ENCODE measurements around the gene PDIA5.

The PDIA5 gene

DNA sequence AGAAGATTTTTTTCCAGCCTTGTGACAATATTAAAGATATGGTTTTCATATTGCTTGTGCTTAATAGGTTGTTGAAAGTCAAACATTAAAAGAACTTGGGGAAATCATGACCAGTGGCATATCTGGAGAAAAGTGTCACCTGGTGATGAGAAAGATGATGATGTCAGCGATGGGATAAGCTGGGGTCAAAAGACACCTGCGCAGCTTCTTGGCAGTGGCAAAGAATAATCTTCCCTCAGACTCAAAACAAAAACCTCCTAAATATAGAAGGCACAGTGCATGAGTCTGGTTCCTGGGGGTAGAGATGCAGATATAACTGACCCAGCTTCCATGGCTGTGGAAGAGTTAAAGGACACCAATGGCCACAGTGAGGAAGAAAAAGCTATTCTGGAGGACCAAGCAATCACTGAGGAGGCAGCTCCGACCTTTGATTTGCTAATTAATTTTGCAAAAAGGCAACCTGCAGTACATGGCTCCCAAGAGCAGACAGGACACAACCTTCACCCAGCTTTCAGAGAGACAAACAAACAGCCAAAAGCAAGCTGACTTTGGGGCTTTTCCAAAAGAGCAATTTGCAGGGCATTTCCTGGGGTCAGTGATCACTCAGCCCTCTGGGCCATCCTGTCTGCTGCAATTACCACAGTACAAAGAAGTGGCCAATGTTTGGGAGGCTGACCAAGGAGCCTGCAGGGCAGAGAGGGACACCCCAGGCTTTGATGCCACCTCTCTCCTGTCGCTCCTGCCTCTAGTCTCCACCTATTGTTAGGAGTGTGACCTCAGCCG is 21.7 kb upstream of the PDIA5 start:
- no peak for DNase-seq

DNA sequence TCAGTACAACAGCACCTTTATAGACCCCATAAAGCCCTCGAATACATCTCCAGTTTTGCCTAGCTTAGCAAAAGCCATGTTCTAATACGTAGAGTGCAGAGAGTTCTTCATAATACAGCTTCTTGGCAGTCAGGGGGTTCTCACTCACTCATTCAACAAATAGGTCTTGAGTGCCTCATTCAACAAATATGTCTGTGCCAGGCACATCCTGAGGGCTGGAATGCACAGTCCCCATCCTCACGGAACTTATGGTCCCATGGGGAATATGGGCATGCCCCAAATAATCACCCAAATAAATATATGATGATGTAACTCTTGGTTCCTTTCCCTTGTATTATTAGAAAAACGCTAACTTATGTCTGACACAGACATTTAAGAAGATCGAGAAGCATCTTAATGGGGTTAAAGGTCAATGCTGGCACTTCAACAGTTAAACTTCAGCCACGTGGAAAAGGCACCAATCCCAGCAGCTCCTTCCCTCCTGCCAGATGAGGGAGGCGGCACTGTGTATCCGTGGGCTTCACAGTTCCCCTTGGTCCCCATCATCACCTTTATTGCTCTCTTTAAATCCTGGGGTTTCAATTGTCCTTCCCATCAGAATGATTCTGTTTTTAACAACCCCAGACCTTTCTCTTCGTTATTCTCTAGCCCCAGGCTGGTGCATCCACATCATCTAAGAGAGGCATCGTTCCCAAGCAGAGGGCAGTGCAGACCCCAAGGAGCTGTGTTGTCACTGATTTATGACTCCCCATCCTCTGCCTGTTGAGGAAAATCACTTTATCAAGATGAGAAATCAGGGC is 20.4 kb upstream of the PDIA5 start:
- DNase-seq, result no peak

DNA sequence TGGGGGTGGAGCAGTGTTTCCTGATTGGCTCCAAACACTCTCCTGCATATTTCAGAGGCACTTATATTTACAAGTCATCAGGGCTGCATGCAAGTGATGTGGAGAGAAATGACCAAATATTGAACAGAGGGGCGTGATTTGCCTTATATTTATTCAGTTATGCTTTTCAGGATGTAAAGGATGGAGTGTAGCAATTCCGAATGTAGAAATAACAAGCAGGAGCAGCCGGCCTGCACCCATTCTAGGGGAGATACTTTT is 19.8 kb upstream of the PDIA5 start:
- DNase-seq, result no peak

DNA sequence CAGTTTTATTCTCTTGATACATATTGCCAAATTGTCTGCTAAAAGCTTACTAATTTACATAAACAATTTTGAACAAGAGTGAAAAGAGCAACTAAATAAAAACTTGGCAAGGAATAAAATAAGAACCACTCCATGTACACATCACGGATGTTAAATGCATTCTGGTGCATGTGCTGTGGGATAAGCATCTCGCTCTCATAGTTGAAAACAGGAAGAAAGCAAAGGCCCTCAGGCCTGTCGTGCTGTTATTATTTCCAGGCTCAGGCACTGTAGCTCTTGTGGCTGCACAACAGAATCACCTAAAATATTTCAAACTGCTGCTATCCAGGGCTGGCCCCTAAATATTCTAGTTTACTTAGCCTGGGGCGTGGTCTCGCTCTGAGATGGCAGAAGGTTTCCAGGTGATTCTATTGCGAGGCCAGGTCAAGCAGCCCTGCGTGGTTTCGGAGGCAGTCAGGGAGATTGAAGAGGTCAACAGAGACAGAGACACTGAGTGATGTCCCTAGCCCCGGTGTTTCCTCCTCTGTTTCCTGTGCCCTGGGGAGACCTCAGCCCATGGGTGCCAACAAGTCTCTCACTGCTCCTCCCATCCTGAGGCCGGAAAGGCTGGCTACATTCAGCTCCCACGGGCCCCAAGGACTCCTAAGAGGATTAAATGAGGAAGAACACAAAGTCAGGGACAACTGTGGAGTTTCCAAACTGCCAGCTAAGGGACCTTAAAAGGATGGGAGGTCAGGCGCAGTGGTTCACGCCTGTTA is 18.2 kb upstream of the PDIA5 start:
- DNase-seq, result no peak

DNA sequence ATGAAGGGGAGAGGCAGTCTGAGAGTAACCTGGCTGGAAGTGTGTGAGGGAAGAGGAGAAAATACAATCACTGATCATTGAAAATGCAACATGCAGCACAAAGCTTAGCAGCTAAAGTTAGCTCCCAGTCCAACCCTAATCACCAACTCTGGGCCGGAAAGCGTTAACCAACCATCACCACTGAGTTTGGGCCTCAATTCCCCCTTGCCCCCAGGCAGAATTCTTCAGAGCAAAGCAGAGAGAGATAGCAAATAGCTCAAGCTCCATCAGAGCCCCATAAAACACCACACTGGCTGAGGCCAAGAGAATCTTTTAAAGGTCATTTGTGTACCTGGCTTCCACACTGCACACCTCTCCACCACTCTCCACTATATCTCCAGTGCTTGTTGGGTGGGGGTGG is 16.2 kb upstream of the PDIA5 start:
- DNase-seq, result no peak

DNA sequence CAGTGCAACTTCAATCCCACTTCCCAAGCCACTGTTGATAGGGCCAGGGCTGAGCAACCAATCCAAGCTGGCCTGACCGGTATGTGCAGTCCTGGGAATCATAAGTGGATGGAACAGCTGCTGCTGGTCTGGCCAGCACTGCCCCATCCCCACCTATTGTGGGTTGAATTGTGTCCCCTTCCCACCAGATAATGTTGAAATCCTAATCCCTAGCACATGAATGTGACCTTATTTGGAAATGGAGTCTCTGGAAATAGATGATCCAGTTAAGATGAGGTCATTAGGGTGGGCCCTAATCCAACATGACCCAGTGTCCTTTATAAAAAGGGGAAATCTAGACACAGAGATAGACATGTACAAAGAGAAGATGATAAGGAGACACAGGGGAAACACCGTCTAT is 13.7 kb upstream of the PDIA5 start:
- no peak for DNase-seq

DNA sequence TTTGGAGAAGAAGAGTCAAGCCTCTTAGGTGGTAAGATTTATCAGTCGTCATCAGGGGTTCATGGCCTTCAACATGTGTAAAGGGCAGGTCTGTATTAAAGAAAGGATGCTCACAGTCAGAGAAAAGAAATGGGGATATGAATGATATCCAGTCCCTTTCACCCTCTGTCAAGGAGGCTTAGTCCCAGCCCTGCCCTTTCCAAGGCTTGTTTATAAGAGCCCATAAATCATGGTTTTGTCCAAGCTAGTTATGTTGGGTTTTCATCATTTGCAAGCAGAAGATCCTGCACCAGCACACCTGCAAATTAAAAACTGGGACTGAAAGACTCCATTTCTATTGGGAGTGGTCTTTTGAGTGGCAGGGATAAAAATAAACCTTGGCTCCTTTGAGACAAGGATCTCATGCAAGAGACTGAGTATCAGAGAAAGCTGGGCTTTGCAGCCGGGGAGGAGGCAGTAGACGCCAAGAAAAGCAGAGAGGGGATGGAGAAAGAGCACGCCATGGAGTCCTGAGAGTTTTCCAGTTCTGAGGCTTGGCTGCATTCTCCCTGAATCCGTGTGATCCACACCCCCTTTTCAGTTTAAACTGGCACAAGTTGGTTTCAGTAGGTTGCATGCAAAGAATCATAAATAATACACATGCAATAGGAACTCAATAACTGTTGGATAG is 12.6 kb upstream of the PDIA5 start:
- DNase-seq, result no peak

DNA sequence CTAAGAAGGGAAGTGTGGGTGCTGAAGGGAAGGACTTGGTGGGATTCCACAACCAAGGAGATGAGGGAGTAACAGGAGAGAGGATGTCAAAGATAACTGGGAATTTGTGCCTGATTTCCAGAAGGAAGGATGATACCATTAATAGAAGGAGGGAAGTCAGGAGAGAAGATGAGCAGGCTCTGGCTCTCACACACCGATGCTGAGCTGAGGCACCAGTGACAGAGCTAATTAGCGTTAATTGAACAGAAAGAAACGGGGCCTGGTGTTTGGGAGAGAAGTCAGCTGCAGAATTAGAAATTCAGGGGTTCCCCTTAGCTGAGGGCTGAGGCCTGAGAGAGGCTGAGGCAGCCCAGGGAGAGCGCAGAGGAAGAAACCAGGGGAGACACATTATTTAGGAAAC is 11.9 kb upstream of the PDIA5 start:
- DNase-seq, result no peak

DNA sequence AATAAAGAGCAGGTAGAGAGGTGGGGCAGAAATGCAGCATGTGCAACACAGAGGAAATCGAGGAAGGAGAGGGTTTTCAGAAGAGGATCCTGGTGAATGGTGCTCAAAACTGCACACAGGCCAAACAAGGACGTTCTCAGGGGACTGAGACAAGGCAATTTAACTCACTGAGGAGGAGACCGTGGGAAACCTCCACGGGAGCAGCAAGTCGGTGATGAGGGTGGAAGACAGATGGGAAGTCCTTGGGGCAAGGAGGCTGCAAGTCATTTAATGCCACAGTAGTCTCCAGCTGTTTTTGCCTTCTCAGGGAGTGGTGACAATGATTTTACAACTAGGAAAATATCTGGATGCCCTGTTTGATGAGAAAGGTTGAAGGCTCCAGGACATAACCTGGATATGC is 11.5 kb upstream of the PDIA5 start:
- no peak for DNase-seq

DNA sequence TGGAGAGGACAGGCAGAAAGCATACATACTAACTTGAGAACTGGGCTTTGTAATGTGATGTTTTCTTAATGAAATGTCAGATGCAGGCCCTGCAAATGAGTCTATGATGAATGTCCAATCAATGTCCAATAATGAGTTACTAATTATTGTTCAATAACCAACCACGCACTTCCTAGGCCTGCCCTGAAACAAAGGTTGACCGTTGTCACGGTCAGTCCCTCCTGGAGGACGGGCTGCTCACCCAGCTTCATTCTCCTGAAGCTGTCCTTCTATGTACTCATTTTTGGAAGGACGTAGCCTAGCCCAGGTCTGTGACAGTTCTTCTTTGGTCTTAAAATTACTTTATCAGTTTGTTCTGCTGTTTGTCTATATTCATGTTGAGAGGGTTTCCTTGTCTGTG is 8.3 kb upstream of the PDIA5 start:
- DNase-seq, result no peak

DNA sequence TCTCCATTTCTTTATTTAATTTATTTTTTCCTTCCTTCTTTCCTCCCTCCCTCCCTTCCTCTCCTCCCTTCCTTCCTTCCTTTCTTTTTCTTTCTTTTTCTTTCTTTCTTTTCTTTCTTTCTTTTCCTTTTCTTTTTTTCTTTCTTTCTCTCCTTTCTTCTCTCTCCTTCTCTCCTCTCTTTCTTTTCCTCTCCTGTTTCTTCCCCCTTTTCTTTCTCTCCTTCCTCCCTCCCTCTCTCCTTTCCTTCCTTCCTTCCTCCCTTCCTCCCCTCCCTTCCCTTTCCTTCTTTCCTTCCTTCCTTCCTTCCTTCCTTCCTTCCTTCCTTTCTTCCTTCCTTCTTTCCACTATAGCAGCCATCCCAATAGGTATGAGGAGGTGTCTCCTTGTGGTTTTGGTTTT is 6.8 kb upstream of the PDIA5 start:
- no peak for DNase-seq

DNA sequence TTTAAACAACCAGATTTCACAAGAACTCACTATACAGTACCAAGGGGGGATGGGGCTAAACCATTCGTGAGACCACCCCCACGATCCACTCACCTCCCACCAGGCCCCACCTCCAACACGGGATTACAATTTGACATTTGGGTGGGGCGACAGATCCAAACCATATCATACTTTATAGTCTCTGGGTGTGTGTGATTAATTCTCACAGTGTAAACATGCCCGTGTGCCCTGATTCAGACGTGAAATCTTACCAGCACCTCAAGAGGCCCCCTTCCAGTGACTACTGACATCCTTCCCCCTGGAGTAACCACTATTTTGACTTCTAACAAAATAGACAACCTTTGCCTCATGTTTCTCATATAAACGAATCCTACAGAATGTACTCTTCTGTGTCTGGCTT is 5.0 kb upstream of the PDIA5 start:
- no peak for DNase-seq

DNA sequence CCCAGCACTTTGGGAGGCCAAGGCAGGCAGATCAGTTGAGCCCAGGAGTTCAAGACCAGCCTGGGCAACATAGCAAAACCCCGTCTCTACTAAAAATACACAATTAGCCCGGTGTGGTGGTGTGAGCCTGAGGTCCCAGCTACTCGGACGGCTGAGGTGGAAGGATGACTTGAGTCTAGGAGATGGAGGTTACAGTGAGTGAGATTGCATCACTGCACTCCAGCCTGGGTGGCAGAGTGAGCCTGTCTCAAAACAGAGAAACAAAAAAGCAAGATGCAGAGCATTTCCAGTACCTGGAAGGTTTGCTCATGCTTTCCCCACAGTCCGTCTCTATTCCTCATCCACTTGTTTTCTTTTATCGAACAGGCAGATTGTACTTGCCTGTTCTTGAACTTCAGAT is 3.8 kb upstream of the PDIA5 start:
- no peak for DNase-seq

DNA sequence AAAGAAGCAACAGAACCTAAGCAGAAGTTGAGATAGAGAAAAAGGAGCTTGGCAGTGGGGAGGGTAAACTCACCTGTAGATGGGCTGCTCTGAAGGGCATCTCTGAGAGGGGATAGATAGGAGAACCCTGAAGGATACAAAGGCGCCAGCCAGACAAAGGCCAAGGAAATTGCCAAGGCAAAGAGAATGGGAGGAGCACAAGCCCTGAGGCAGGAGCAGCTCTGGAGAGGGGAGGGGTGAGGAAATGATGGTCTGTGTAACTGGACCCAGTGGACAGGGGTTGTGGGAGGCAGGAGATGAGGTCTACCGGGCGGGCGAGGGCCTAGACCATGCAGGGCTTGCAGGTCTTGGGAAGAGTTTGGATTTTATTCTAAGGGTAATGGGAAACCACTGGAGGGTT is 2.3 kb upstream of the PDIA5 start:
- DNase-seq, result no peak

DNA sequence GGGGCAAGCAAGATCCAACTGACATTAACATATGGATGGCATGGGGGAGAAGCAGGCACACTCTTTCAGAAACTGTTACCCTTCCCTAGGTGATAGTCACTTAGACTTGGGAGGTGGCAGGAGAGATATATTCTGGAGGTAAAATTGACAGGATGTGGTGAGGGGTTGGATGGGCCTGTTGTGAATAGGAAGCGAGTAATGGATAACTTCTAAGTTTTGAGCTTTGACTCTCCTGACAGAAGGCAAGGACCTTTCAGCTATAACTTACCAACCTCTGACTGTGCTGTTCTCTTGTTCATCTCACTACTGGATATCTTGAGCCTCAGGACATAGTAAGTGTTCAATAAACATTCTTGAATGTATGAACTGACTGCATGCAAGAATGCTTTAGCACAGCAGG is 1.9 kb upstream of the PDIA5 start:
- DNase-seq, result no peak

DNA sequence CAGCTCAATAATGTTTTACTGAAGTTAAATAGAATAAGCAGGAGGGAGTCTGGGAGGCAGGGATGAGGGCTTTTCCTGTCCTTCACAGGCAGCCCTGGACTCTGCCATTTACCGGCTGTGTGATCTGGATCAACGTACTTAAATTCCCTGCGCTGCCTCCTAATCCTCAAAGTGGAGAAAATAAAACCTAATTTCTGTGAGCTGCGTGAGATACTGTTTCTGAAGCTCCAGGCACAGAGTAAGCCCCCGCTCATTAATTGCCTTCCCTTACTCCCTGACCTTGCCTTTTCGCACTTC is 278 bp upstream of the PDIA5 start:
- no peak for DNase-seq

DNA sequence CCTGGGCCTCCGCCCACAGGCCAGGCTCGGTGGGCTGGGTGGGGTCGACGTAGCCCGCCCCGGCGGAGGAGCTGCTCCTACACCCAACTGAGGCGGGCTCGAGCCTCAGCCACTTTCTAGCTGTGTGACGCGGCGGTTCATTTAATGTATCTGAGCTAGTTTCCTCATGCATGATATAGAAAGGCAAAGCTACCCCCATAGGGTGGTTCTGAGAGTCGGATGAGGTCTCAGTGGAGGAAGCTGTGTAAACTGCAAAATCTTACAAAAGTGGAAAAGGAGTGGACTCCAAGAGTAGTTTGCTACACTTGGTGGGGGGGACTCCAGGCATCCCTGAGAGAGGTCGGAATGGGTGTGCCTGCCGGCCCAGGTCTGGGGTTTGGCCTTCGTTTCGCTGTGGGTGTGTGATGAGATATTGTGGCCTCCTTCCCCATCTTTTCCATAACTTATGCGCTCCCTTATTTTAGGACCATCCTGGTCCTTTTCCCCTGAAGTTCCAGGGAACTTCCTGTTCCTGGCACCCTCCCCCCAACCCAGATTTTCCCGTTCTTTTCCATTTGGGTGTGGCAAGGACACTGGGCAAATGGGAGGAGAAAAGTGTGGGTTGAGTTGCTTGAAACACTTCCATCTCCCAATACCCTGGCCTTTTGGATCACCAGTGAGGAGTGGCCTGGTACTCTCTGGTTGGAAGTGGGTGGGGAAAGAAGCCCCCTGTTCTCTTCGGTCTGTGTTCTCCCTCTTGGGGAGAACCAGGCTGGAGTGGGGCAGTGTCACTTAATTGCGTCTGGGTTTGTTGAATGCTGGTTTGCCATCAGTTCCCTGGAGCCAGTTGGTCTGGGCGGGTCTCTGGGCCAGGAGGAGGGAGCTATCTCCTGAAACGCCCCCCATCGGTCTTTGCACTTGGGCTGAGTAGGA is 1.1 kb downstream of the PDIA5 start:
- no peak for DNase-seq

DNA sequence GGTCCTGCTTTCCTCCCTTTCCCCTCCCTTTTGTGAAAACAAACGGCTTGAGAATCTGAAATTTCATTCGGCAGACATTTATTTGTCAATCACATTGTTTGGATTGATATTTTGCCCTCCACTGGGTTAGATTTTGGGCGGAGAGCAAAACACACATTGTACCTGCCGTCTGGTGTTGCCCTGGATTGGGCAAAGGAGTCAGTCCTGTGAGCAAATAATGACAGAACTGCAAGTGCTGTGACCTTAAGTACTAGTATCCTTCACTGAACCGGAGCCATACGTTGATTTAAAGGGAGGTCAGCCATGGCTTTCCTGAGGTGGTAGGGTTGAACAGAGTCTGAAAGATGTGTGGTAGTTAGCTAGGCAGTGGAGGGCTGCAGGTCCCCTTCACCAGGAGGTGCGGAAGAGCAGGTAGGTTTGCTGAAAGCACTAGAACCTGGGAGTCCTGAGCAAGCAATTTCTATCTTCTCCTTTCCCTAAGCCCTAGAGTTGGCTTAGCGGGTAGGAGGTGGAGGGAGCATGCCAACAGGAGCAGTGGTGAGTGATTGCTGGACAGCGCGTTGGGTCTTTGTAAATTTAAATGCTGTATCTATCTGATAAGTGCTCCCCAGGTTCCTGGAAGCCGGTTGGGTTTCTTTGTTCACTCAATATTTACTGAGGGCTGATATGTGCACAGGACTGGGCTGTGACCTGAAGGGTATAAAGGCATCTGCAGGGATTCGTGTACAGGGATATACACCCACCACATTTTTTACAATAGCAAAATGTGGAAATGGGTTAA is 2.0 kb downstream of the PDIA5 start:
- no peak for DNase-seq

DNA sequence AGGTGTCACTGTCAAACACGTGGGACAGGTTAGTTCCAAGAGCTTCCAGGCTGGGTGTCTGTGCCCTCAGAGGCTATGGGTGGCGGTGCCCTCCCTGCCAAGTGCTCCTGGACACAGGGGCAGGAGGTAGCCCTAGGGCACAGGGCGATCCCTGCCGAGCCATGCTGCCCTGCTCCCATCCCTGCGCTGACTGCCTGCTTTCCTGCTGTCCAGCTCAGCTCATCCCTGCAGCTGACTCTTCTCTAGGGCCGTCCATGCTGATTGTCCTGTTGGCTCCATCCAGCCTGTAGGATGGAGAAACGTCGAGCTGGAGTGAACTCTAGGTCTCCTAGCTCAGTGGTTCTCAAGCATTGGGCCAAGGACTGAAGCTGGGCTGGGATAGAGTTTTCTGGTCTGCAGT is 3.7 kb downstream of the PDIA5 start:
- no peak for DNase-seq

DNA sequence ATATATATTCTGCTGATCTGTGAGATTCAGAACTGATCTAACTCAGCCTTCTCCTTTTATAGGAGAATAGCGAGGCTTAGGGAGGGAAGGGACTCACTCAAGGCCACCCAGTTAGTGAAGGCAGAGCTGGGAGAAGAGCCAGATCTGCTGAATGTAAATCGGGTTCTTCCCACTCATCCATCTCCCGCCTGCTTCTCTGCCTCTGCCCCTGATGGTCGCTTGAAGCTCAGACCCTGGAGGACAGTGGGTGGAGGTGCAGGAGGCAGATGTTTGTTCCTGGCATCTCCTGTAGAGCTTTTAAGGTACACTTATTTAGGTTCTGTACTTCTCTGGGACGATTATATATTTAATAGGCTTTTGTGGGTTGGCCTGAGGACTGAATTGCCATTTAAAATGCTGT is 4.3 kb downstream of the PDIA5 start:
- no peak for DNase-seq

DNA sequence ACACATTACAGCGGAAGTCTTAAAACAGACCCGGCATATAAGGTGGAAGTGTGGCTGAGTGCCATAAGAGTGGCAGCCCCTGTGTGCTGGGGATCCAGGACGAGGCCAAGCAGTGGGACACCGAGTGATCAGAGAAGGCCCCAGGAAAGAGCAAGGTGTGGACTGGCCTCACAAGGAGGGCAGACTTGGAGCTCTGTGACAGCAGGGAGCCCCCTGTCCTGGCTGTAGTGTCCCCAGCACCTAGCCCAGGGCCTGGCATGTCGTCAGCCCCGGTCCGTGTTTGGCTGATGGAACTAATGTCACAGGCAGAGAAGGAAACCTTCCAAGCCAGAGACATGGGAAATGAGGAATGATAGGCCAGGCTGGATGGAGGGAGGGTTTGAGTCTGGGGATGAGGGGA is 4.8 kb downstream of the PDIA5 start:
- DNase-seq, result no peak

DNA sequence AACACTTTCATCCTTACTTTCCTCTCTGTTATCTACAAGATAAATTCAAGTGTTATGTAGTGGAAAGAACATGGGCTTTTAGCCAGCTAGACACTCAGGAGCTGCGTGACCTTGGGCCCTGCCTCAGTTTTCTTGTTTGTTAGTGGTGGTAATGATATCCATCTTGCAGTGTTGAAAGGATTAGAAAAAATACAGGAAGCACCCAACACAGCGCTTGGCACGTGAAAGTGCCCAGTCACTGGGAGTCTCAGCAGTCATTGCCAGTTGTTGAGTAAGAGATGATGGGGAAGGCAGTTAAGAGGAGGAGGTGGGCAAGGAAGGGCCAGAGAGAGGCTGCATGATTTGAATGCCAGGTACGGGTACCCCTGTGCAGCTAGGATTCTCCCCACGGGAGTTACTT is 5.3 kb downstream of the PDIA5 start:
- DNase-seq, result no peak
